CD4-positive, alpha-beta T cell (primary cell): ENCODE measurements around the gene MEA1. TPM values are rescaled to one million over a fixed set of nuclear protein-coding genes. Genes with fewer than 3 reads are reported as not detected.

Experiments
- ATAC-seq: fragments of 200-7000 bp; cut with Tn5 transposase; one replicate; pipeline ENCODE4 v1.10.0; 2022; ENCODE audit warnings: mild to moderate bottlenecking; ENCODE audit not compliant: poor library complexity
- CTCF ChIA-PET: fragments of 350-600 bp; sonication (Branson Sonifier 250); formaldehyde crosslinking; loops from one replicate; lab custom pipeline; 2021; ENCODE audit warnings: antibody characterized with exemption, inconsistent platforms; lab: Charles Lee
- POLR2A ChIA-PET: fragments of 350-600 bp; sonication (Branson Sonifier 250); formaldehyde crosslinking; loops from one replicate; lab custom pipeline; 2021; ENCODE audit warnings: antibody characterized with exemption, inconsistent platforms; lab: Charles Lee
- DNase-seq, 14 experiments: peaks; one replicate each; pipeline ENCODE4 v3.0.0-alpha.2; 2013 to 2020; ENCODE audit warnings: mixed read lengths in 2 of 14
- H3K27ac ChIP-seq, 2 donors: one replicate each; pipeline versions ENCODE4 v1.5.1 to v1.7.0; 2013; ENCODE audit warnings: low read length in 2 of 2, low read depth in 1 of 2, mild to moderate bottlenecking in 1 of 2
- H3K27me3 ChIP-seq, 2 experiments: 1 replicate in 1 of 2; 2 replicates in 1 of 2; pipeline versions ENCODE4 v1.6.1 to v1.7.0; 2013; ENCODE audit warnings: low read length in 2 of 2, control low read depth in 1 of 2, mild to moderate bottlenecking in 1 of 2, moderate library complexity in 1 of 2; ENCODE audit not compliant: insufficient read depth in 2 of 2, control insufficient read depth in 1 of 2
- H3K36me3 ChIP-seq: one replicate; pipeline ENCODE4 v1.6.1; 2013; ENCODE audit warnings: low read length, control low read depth; ENCODE audit not compliant: insufficient read depth
- H3K4me1 ChIP-seq: one replicate; pipeline ENCODE4 v1.6.1; 2013; ENCODE audit warnings: low read length, control low read depth; ENCODE audit not compliant: insufficient read depth
- H3K4me3 ChIP-seq: one replicate; pipeline ENCODE4 v1.5.1; 2013; ENCODE audit warnings: mild to moderate bottlenecking, low read length, moderate library complexity
- H3K9me3 ChIP-seq, 2 experiments: 1 replicate in 1 of 2; 2 replicates in 1 of 2; pipeline versions ENCODE4 v1.6.1 to v1.7.0; 2013; ENCODE audit warnings: low read length in 2 of 2, mild to moderate bottlenecking in 2 of 2, control low read depth in 1 of 2, moderate library complexity in 1 of 2; ENCODE audit not compliant: control insufficient read depth in 1 of 2, insufficient read depth in 1 of 2
- H3K27ac Mint-ChIP-seq: one replicate; pipeline ENCODE4 v1.8.0; 2020; ENCODE audit warnings: mixed read lengths
- H3K27me3 Mint-ChIP-seq: one replicate; pipeline ENCODE4 v1.8.0; 2021; ENCODE audit warnings: mixed read lengths
- H3K36me3 Mint-ChIP-seq: one replicate; pipeline ENCODE4 v1.8.0; 2021; ENCODE audit warnings: low read depth, mixed read lengths
- H3K4me1 Mint-ChIP-seq: one replicate; pipeline ENCODE4 v1.8.0; 2021; ENCODE audit warnings: low read depth, mixed read lengths
- H3K4me3 Mint-ChIP-seq: one replicate; pipeline ENCODE4 v1.8.0; 2020; ENCODE audit warnings: mild to moderate bottlenecking, mixed read lengths
- H3K9me3 Mint-ChIP-seq: one replicate; pipeline ENCODE4 v1.8.0; 2020; ENCODE audit warnings: mixed read lengths
- intact Hi-C, 2 experiments: fragments of 100-400 bp; cut with DNase I in 1 of 2; cut with micrococcal nuclease in 1 of 2; formaldehyde crosslinking; loops; one replicate each; pipeline versions ENCODE4 v1.15.1 to v1.9.0; 2023 to 2025; cut with DNase I, micrococcal nuclease
- total RNA-seq, 174 experiments: library from RNA in 2 of 174; stranded (reverse) in 2 of 174; gene quantifications; one replicate each; pipeline ENCODE4 v1.2.3 and lab custom pipeline; 2021 to 2026
- TF ChIP-seq, protein P1 (sequence below): fragments of 200-600 bp; IDR thresholded peaks from one replicate; pipeline ENCODE4 v1.8.0; 2022; ENCODE audit warnings: antibody characterized with exemption, mild to moderate bottlenecking

Gene MEA1
- total RNA-seq, 2 experiments from 2014 or later, result 13.6 to 17.0 TPM

DNA sequence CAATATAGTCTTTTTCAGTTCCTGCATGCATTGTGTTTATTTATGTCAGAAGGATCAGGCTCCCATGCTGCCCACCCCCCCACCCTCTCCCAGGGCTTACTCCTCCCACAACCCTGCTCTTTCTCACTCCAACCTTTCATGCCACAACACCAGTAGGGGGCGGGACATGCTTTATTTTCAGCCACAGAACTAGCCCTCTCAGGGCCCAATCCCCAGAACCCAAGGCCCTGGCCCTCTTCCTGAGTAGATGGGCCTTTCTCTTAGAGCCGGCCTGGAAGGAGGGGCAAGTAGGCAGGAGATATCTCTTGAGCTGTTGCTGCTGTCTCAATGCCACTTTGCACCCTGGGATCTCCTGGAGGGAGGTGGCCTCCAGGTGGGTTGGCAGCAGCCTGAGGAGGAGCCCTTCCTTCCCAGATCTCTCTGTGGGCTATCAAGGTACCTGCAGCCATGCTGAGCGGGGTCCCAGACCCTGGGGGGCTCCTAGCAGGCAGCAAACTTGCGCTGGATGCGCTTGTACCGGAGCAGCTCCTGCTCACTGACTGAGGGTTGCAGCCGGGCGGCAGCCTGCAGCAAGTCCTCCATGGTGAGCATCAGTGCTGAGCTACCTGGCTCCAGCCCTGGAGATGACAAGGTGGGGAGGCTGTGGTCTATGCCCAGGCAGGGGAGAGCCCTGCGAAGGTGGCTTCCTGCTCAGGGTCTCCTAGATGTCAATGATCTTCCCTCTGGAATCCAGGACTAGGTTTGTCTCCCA is 49.7 kb downstream of the MEA1 start:
- CTCF ChIA-PET, result no interaction called here

DNA sequence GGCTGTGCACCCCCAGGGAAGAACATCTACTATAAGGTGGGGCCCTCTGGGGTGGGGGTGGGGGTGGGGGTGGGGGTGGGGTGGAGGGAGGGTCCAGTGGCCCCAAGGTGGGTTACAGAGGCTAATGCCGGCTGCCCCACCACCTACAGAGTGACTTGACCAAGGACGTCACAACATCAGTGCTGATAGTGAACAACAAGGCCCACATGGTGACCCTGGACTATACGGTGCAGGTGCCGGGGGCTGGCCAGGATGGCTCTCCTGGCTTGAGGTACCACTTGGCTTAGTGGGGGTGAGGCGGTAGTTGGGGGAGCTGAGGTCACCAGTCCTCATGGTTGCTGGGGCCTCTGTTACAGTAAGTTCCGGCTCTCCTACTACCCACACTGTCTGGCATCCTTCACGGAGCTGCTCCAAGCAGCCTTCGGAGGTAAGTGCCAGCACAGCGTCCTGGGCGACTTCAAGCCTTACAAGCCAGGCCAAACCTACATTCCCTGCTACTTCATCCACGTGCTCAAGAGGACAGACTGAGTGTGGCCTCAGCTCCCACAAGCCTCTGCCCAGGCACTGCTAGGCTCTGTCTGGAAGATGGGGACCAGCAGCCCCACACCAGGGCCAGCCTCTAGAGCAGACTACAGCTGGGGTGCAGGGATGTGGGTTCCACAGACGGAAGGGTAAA is 50.4 kb downstream of the MEA1 start:
- Mint-ChIP-seq H3K36me3 (peaks cover 23% of the 10 kb centered on the region), H3K4me1 (peaks cover 20% of the 10 kb centered on the region), H3K27ac (no peak overlapping the region), H3K4me3 (no peak overlapping the region), H3K9me3 (no peaks in the 10 kb centered on the region), H3K27me3 (no peaks in the 10 kb centered on the region)
- H3K27ac ChIP-seq, result no peak overlapping the region
- POLR2A ChIA-PET, result interaction anchor here (1.6 kb wide), 1 partner anchor 51 kb away, joined by 5 read pairs; the partner anchor contains the start of genes KLHDC3 and MEA1
- no peak for ATAC-seq
- no peak overlapping the region for H3K4me3 ChIP-seq
- peaks cover 35% of the 10 kb centered on the region for H3K36me3 ChIP-seq
- H3K4me1 ChIP-seq, result peaks cover 15% of the 10 kb centered on the region
- TF ChIP-seq, protein P1, sequence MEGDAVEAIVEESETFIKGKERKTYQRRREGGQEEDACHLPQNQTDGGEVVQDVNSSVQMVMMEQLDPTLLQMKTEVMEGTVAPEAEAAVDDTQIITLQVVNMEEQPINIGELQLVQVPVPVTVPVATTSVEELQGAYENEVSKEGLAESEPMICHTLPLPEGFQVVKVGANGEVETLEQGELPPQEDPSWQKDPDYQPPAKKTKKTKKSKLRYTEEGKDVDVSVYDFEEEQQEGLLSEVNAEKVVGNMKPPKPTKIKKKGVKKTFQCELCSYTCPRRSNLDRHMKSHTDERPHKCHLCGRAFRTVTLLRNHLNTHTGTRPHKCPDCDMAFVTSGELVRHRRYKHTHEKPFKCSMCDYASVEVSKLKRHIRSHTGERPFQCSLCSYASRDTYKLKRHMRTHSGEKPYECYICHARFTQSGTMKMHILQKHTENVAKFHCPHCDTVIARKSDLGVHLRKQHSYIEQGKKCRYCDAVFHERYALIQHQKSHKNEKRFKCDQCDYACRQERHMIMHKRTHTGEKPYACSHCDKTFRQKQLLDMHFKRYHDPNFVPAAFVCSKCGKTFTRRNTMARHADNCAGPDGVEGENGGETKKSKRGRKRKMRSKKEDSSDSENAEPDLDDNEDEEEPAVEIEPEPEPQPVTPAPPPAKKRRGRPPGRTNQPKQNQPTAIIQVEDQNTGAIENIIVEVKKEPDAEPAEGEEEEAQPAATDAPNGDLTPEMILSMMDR, result no peak
- no peaks in the 10 kb centered on the region for H3K9me3 ChIP-seq
- intact Hi-C loops, result no loop called here
- H3K27me3 ChIP-seq, result no peaks in the 10 kb centered on the region
- no peak for DNase-seq
- CTCF ChIA-PET, result no interaction called here

More for the DNA sequence above, 49.7 kb downstream of the MEA1 start:
- Histone ChIP-seq H3K27me3 (no peaks in the 10 kb centered on the region), H3K27ac (no peak overlapping the region), H3K4me3 (no peak overlapping the region), H3K4me1 (peaks cover 15% of the 10 kb centered on the region), H3K36me3 (peaks cover 43% of the 10 kb centered on the region), H3K9me3 (no peaks in the 10 kb centered on the region)
- no peak overlapping the region for H3K4me3 Mint-ChIP-seq
- no peak overlapping the region for H3K27ac Mint-ChIP-seq
- TF ChIP-seq, protein P1, result no peak
- H3K27me3 Mint-ChIP-seq, result no peaks in the 10 kb centered on the region
- H3K36me3 Mint-ChIP-seq, result peaks cover 30% of the 10 kb centered on the region
- H3K9me3 Mint-ChIP-seq, result no peaks in the 10 kb centered on the region
- ATAC-seq, result no peak
- intact Hi-C loops, result no loop called here
- DNase-seq, result peak in 8 of 14 experiments; percentile 16 to 65 (median 34)
- POLR2A ChIA-PET, result interaction anchor here (1.6 to 1.9 kb wide), 2 partner anchors 15 to 50 kb away, joined by 5 to 9 read pairs; partner anchors contain the start of genes KLHDC3, MEA1 and PEX6
- peaks cover 20% of the 10 kb centered on the region for H3K4me1 Mint-ChIP-seq

DNA sequence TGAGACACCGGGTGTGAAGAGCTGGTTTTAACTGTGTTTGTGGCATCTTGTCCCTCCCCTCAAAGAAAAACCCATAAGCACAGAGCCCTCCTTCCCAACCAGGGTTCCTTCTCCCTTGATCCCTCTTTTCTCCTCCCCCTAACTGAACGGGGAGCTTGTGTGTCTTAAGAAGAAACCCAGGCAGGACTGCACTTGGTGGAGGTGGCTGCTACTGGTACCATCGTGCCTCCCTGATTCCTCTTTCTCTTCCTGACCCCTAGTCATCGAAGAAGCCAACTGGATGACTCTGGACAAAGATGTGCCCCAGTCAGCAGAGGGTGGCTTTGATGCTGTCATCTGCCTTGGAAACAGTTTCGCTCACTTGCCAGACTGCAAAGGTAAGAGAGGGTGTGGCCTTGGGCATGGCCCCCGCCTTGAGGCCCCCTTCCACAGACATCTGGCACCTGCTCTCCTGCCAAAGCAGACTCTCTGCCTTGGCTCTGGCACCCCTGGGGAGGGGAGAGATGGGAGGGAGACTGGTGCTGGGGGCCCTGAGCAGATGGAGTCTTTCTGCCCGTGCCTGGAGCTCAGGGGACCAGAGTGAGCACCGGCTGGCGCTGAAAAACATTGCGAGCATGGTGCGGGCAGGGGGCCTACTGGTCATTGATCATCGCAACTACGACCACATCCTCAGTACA is 51.1 kb downstream of the MEA1 start:
- intact Hi-C loops, result no loop called here
- CTCF ChIA-PET, result no interaction called here

More for the DNA sequence above, 51.1 kb downstream of the MEA1 start:
- Mint-ChIP-seq H3K27me3 (no peaks in the 10 kb centered on the region), H3K27ac (no peak overlapping the region), H3K9me3 (no peaks in the 10 kb centered on the region), H3K4me3 (peak overlapping the region; percentile 38), H3K36me3 (peaks cover 23% of the 10 kb centered on the region), H3K4me1 (peaks cover 20% of the 10 kb centered on the region)
- POLR2A ChIA-PET, result interaction anchor here (2.9 kb wide), 1 partner anchor 17 kb away, joined by 18 read pairs; the partner anchor contains the start of gene PEX6
- DNase-seq (no peak), ATAC-seq (no peak)
- H3K27me3 ChIP-seq, result no peaks in the 10 kb centered on the region
- peaks cover 31% of the 10 kb centered on the region for H3K36me3 ChIP-seq
- TF ChIP-seq, protein P1, result no peak
- H3K4me3 ChIP-seq, result no peak overlapping the region
- H3K4me1 ChIP-seq, result peaks cover 15% of the 10 kb centered on the region
- H3K27ac ChIP-seq, result no peak overlapping the region
- no peaks in the 10 kb centered on the region for H3K9me3 ChIP-seq
